ENCODE results near the gene JARID2.

GRCh38 chr6:15477746-15478145 lies 231.9 kb downstream of the JARID2 start:
- TF ChIP-seq CTCF (IDR thresholded peaks at IDR 0.05) (no peak), POLR2AphosphoS5 (IDR thresholded peaks at IDR 0.05) (no peak)
